HG03066 (cell line): ENCODE data around the gene ABCC10.

Experiments used
- ATAC-seq: cut with Tn5 transposase; IDR thresholded peaks from one replicate; pipeline ENCODE4 v1.9.1; 2021; ENCODE audit warnings: low read depth; ENCODE audit not compliant: unreplicated experiment

Gene ABCC10

DNA sequence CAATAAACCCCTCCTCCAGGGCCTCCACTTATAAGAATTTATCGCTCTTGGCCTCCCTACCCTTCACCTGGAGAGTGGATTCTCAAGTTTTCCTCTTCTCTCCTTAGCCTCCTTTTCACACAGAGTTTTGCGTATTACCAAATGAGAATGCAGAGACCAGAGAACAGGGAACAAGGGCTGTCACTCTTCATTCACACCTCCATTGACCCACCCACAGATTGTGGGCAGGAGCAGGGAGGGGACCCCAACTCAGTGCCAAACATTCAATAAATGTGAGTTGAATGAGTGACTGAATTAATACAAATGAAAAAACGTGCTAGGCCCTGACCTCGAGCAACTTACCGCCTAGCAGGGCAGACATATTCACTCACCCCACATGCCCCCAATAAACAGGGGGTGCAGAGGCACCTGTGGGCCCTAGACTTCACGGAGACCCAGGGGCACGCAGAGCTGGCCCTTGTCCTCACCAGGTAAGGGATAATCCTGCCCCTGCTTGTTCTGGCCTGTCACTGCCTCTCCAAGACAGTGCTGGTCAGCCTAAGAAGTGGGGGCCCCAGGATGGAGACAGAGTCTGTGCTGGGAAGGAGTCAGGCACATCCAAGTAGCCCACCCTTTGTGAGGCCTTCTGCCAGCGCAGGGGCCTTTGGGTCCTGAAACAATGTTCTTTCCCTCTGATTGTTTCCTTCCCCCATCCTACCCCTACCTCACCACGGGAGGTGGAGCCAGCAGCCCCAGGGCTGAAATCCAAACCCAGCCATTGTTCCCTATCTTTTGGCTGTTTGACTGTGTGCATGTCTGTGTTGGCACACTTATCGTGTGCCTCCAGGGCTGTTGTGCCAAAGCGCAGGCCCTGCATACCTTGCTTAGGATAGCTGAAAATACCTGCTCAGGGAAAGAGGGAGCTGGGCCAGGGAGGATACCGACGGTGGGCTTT lies 41.7 kb downstream of the ABCC10 start:
- ATAC-seq = no peak

DNA sequence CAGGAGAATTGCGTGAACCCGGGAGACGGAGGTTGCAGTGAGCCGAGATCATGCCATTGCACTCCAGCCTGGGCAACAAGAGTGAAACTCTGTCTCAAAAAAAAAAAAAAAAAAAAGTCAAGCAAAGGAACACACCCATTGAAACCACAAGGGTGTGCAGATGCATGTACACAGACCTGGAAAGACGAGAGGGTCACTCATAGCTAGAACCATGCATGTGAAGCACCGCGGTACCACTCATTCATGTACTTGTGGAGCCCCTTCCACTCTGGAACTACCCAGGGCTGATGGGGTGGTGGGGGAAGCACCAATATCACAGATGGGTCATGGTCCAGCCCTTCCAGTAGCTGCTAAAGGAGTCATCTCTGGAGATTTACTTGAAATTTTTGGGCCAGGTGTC lies 42.6 kb downstream of the ABCC10 start:
- no peak for ATAC-seq

GRCh38 chr6:43471399-43471798 lies 44.1 kb downstream of the ABCC10 start:
- no peak for ATAC-seq

GRCh38 chr6:43472515-43472914 lies 45.2 kb downstream of the ABCC10 start:
- no peak for ATAC-seq

GRCh38 chr6:43475516-43475915 lies 48.2 kb downstream of the ABCC10 start:
- ATAC-seq = no peak

- no peak for ATAC-seq
Measured at GRCh38 chr6:43476746-43477145, 49.4 kb downstream of the ABCC10 start.

DNA sequence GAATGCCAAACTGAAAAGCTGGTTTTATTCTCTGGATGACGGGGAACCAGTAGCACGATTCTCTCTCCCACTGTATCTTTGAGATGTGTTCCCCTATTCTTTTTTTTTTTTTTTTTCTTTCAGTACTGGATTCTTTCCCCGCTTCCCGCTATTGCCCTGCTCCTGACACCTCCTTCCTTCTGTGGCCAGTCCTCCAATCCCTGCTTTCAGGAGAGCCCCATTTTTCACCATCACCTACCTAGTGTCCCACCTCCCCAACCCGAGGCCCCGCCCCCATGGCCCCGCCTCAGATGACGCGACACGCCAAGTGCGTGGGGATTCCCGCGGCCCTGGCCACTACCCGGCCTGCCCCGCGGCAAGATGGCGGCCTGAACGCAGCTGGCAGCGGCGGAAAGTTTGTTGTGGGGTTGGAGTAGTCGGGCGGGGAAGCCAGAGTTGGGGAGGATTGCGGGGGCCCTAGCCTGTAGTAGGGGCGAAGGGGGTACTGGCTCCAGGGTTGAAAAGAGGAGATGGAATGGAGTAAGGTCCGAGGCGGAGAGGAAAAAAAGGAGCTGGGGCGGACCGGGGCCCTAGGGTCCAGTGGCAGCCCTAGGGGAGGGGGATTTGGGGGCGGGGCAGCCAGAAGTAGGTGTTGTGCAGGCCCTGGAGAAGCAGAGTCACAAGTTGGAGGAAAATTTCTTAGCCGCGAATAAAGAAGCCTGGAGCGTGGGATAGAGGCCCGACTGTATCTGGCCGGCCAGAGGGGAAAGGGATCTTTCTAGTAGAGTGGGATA lies 50.1 kb downstream of the ABCC10 start, which contains the start of gene TJAP1:
TSS of gene TJAP1 (plus strand) at position 336 of the 773 bp plus-strand sequence. CDS start 21,432 bp downstream, outside the sequence.
- peak; percentile 96 for ATAC-seq

DNA sequence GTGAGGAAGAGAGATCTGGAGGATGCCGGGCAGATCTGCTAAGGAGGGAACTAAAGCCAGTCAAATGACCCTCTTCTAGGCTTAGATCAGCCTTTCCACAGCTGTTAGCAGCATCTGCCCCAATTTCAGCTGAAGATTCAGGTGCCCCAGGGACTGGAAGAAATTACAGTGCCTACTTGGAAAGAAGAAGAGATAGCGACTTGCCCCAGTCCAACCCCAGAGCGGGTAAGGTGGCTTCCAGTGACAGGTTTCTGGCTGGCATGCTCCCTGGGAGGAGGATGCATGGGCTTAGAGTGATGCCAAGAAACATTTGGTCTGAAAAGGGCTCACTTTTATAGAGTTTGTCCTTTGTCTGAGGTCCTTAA lies 50.6 kb downstream of the ABCC10 start:
- no peak for ATAC-seq

GRCh38 chr6:43481075-43481474 lies 53.7 kb downstream of the ABCC10 start:
- ATAC-seq = no peak

GRCh38 chr6:43481591-43482236 lies 54.4 kb downstream of the ABCC10 start:
- no peak for ATAC-seq

GRCh38 chr6:43488667-43489276 lies 61.4 kb downstream of the ABCC10 start:
- no peak for ATAC-seq

DNA sequence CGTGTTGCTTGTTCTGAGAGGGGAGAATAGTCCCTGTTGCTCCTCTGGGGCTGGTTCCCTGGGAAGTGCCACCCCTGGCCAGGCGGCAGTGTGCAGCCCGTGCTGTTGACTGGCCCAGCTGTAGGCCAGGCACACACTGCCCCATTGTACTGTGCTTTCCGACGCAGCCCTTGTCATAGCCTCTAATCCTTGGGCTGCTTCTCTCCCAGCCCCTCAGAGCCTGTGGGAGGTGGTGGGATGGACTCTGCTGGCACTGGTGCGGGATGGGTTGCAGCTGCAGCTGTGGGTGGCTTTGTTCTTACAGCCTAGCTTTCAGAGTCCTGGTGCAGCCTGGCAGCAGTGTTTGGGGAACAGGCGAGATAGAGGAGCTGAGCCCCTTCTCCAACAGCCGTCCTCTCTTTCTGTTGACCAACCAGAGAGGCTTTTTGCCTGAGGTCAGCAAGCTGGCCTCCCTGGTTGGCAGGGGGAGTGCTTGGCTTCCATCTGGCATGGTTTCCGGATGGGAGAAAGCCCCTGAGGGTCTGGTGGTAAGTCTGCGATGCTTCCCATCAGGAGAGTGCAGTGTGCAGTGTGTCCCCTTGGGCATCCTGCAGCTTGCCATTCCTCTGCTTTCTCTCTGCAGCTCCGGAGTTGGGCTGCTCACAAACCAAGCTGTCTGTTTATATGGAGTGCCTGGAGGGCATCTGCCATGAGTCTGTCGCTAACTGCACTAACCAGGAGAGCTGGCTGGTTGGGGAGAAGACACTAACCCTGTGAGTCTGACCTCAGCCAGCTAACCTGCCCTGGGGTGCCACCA lies 62.1 kb downstream of the ABCC10 start:
- no peak for ATAC-seq

DNA sequence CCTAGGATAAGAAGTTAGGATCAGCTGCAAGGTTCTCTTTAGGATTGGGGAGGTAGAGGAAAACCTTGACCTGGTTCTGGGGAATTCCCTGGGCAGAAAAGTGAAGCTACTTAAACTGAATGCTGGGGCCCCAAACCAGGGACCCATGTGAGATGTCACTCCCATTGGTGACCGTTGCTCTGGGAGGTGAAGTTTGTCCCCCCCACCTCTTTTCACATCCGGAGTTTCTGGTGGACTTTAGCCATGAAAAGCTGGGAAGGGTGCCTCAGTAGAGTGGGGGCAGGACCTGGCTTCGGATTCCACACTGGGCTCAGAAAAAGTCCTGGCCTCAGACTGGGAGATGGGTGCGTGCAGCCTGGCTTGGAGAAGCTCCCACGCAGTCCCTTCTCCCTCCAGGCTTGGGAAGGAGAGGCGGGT lies 63.2 kb downstream of the ABCC10 start:
- no peak for ATAC-seq

- ATAC-seq = no peak
Measured at GRCh38 chr6:43491750-43492661, 64.7 kb downstream of the ABCC10 start.

DNA sequence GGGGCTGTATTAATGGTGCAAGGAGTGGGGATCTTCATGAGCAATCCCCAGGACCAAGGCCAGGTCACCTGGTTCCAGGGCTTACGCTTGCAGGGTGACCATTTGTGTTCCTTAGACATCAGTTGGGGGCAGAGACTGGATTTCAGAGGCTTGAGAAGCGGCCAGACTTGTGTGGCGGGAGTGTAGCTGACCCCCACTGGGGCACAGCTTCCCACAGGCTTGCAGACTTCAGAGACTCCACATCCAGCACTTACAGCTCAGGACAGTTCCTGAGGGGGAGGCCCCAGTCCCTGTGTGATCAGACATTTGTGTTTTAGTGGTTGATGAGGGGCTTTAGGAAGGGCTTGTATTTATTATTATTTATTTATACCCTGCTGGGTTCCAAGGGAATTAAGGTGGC lies 65.3 kb downstream of the ABCC10 start:
- no peak for ATAC-seq

- ATAC-seq = no peak
Measured at GRCh38 chr6:43493230-43493629, 65.9 kb downstream of the ABCC10 start.

GRCh38 chr6:43493833-43494232 lies 66.5 kb downstream of the ABCC10 start:
- ATAC-seq = no peak

- ATAC-seq = no peak
Measured at GRCh38 chr6:43494321-43494720, 67.0 kb downstream of the ABCC10 start.

DNA sequence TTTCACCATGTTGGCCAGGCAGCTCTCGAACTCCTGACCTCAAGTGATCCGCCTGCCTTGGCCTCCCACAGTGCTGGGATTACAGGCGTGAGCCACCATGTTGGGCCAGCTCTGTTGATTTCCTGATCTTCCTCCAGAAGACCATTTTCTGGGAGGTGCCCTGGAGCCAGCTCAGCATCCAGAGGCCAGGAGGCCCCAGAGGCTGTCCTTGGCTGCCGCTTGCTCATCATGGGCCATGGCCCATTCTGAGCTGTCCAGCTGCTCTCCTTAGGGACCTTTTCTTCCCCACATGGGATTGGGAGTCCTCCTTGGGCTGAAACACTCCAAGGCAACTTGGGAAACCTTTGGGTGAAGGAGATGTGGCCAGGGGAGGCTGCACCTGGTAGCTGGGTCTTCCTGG lies 67.4 kb downstream of the ABCC10 start:
- ATAC-seq = no peak
